HUES48 (cell line): ENCODE data around the gene SRBD1.

Experiments
- H3K27ac ChIP-seq: one replicate; pipeline ENCODE4 v1.7.0; 2013; ENCODE audit warnings: low read depth, low read length, inconsistent platforms
- H3K27me3 ChIP-seq: 2 replicates; pipeline ENCODE4 v1.6.1; 2013; ENCODE audit warnings: mild to moderate bottlenecking, low read length; ENCODE audit not compliant: control insufficient read depth, insufficient read depth
- H3K36me3 ChIP-seq: 2 replicates; pipeline ENCODE4 v1.6.1; 2013; ENCODE audit warnings: low read length; ENCODE audit not compliant: control insufficient read depth, insufficient read depth
- H3K4me1 ChIP-seq: 2 replicates; pipeline ENCODE4 v1.6.1; 2013; ENCODE audit warnings: mild to moderate bottlenecking, low read length; ENCODE audit not compliant: control insufficient read depth, insufficient read depth
- H3K4me3 ChIP-seq: 2 replicates; pipeline ENCODE4 v1.5.1; 2013; ENCODE audit warnings: mild to moderate bottlenecking, low read depth, low read length
- H3K9ac ChIP-seq: 2 replicates; pipeline ENCODE4 v1.6.1; 2013; ENCODE audit warnings: mild to moderate bottlenecking, low read depth, low read length, moderate library complexity
- H3K9me3 ChIP-seq: 2 replicates; pipeline ENCODE4 v1.6.1; 2013; ENCODE audit warnings: low read length; ENCODE audit not compliant: control insufficient read depth, insufficient read depth

The SRBD1 gene

GRCh38 chr2:45361666-45362065 is 249.4 kb downstream of the SRBD1 start:
- H3K9me3 ChIP-seq: no peaks in the 10 kb centered on the region
- H3K4me1 ChIP-seq: peaks cover 5% of the 10 kb centered on the region; the same call in 1 of the 2 replicates
- H3K27me3 ChIP-seq: no peaks in the 10 kb centered on the region
- H3K4me3 ChIP-seq: no peak overlapping the region
- H3K9ac ChIP-seq: no peak overlapping the region
- no peak overlapping the region for H3K27ac ChIP-seq
- no peaks in the 10 kb centered on the region for H3K36me3 ChIP-seq

GRCh38 chr2:45354776-45355175 is 256.3 kb downstream of the SRBD1 start:
- Histone ChIP-seq H3K27me3 (no peaks in the 10 kb centered on the region), H3K9me3 (no peaks in the 10 kb centered on the region), H3K4me3 (no peak overlapping the region), H3K9ac (no peak overlapping the region), H3K27ac (no peak overlapping the region), H3K36me3 (no peaks in the 10 kb centered on the region), H3K4me1 (peaks cover 7% of the 10 kb centered on the region; the same call in 1 of the 2 replicates)

- Histone ChIP-seq H3K4me1 (peaks cover 7% of the 10 kb centered on the region; the same call in 1 of the 2 replicates), H3K36me3 (no peaks in the 10 kb centered on the region), H3K4me3 (no peak overlapping the region), H3K27ac (no peak overlapping the region), H3K27me3 (no peaks in the 10 kb centered on the region), H3K9me3 (no peaks in the 10 kb centered on the region), H3K9ac (no peak overlapping the region)
Measured at GRCh38 chr2:45353879-45354278, 257.2 kb downstream of the SRBD1 start.

GRCh38 chr2:45352506-45352905 is 258.6 kb downstream of the SRBD1 start:
- Histone ChIP-seq H3K36me3 (no peaks in the 10 kb centered on the region), H3K27ac (no peak overlapping the region), H3K4me1 (peaks cover 7% of the 10 kb centered on the region; the same call in 1 of the 2 replicates), H3K9me3 (no peaks in the 10 kb centered on the region), H3K27me3 (no peaks in the 10 kb centered on the region), H3K4me3 (no peak overlapping the region), H3K9ac (no peak overlapping the region)

GRCh38 chr2:45345331-45346234 is 265.5 kb downstream of the SRBD1 start:
- Histone ChIP-seq H3K27me3 (no peaks in the 10 kb centered on the region), H3K9ac (no peak overlapping the region), H3K9me3 (no peaks in the 10 kb centered on the region), H3K4me1 (peaks cover 8% of the 10 kb centered on the region), H3K36me3 (no peaks in the 10 kb centered on the region), H3K27ac (no peak overlapping the region), H3K4me3 (no peak overlapping the region)

- Histone ChIP-seq H3K36me3 (no peaks in the 10 kb centered on the region), H3K27me3 (no peaks in the 10 kb centered on the region), H3K9ac (no peak overlapping the region), H3K27ac (no peak overlapping the region), H3K9me3 (no peaks in the 10 kb centered on the region), H3K4me3 (no peak overlapping the region), H3K4me1 (peaks cover 8% of the 10 kb centered on the region)
Measured at GRCh38 chr2:45344502-45344901, 266.6 kb downstream of the SRBD1 start.

GRCh38 chr2:45344071-45344470 is 267.0 kb downstream of the SRBD1 start:
- no peaks in the 10 kb centered on the region for H3K9me3 ChIP-seq
- no peak overlapping the region for H3K4me3 ChIP-seq
- no peak overlapping the region for H3K27ac ChIP-seq
- H3K9ac ChIP-seq: no peak overlapping the region
- no peaks in the 10 kb centered on the region for H3K36me3 ChIP-seq
- peaks cover 8% of the 10 kb centered on the region for H3K4me1 ChIP-seq
- no peaks in the 10 kb centered on the region for H3K27me3 ChIP-seq

GRCh38 chr2:45343251-45344017 is 267.6 kb downstream of the SRBD1 start:
- Histone ChIP-seq H3K9ac (no peak overlapping the region), H3K27ac (no peak overlapping the region), H3K4me3 (no peak overlapping the region), H3K4me1 (peaks cover 8% of the 10 kb centered on the region), H3K9me3 (no peaks in the 10 kb centered on the region), H3K27me3 (no peaks in the 10 kb centered on the region), H3K36me3 (no peaks in the 10 kb centered on the region)

- H3K9ac ChIP-seq: no peak overlapping the region
- H3K4me3 ChIP-seq: no peak overlapping the region
- no peaks in the 10 kb centered on the region for H3K9me3 ChIP-seq
- H3K4me1 ChIP-seq: no peaks in the 10 kb centered on the region
- no peak overlapping the region for H3K27ac ChIP-seq
- no peaks in the 10 kb centered on the region for H3K27me3 ChIP-seq
- H3K36me3 ChIP-seq: no peaks in the 10 kb centered on the region
Measured at GRCh38 chr2:45340318-45340717, 270.7 kb downstream of the SRBD1 start.

- no peaks in the 10 kb centered on the region for H3K9me3 ChIP-seq
- no peak overlapping the region for H3K27ac ChIP-seq
- H3K4me1 ChIP-seq: no peaks in the 10 kb centered on the region
- no peak overlapping the region for H3K9ac ChIP-seq
- H3K27me3 ChIP-seq: no peaks in the 10 kb centered on the region
- no peak overlapping the region for H3K4me3 ChIP-seq
- H3K36me3 ChIP-seq: no peaks in the 10 kb centered on the region
Measured at GRCh38 chr2:45339253-45339652, 271.8 kb downstream of the SRBD1 start.
